Measurements from ENCODE around the gene RNPS1.
"Not testable (repeated sequence)": the region's sequence is repeated elsewhere in the genome, so short reads cannot be mapped to it uniquely, and the experiment has no call there.

The RNPS1 gene

DNA sequence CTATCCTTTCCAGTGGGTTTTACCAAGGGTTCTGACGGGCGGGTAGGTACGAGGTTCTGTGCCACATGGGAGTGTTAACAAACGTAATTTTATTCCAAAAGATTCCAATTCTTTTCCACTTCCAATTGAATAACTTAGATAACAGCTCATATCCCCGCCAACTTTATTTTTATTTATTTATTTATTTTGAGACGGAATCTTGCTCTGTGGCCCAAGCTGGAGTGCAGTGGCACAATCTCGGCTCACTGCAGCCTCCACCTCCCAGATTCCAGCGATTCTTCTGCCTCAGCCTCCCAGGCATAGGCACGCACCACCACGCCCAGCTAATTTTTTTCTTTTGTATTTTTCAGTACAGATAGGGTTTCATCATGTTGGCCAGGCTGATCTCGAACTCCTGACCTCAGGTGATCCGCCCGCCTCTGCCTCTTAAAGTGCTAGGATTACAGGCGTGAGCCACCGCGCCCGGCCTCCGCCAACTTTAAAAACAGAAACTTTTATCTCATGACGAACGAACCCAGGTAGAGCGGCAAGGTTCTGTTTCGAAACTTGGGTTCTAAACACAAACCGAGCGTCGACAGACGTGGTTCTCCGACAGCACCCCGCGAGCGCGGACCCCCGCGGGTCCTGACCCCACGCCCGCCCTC is 17.2 kb downstream of the RNPS1 start:
- Mint-ChIP-seq H3K4me1 (peaks cover 29% of the 10 kb centered on the region), H3K36me3 (peaks cover 21% of the 10 kb centered on the region)

DNA sequence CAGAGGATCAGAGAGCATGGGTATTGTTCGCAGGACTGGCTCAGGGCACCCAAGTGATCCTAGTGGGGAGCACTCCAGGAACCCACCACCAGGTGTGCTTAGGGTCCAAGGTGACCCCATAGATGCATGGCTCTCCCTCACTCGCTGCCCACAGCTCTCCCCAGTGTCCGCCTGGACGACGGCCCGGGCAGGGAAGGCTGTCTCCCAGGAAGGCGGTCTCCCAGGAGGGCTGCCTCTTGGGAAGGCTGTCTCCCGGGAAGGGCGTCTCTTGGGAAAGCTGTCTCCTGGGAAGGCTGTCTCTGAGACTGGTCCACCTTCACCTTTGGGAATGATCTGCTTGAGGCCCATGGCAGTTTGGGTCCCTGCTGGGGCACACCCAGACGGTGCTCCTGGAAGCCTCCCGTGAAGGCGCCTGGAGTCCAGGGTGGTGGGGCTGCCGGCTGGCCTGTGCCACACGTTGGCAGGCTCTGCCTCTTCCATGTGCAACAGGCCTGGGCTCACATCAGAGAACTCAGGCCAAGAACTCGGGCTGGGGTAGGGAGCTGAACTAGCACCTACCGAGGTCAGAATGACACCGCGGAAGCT is 21.5 kb downstream of the RNPS1 start:
- Mint-ChIP-seq H3K4me1 (peaks cover 7% of the 10 kb centered on the region), H3K27ac (no peak overlapping the region), H3K4me3 (no peak overlapping the region), H3K9me3 (no peaks in the 10 kb centered on the region), H3K27me3 (no peaks in the 10 kb centered on the region), H3K36me3 (peaks cover 15% of the 10 kb centered on the region)
- no peak for ATAC-seq

More for the DNA sequence above, 17.2 kb downstream of the RNPS1 start:
- Mint-ChIP-seq H3K27ac (peak overlapping the region; percentile 87), H3K27me3 (no peaks in the 10 kb centered on the region), H3K9me3 (no peaks in the 10 kb centered on the region), H3K4me3 (peak overlapping the region; percentile 92)
- no peak for ATAC-seq

DNA sequence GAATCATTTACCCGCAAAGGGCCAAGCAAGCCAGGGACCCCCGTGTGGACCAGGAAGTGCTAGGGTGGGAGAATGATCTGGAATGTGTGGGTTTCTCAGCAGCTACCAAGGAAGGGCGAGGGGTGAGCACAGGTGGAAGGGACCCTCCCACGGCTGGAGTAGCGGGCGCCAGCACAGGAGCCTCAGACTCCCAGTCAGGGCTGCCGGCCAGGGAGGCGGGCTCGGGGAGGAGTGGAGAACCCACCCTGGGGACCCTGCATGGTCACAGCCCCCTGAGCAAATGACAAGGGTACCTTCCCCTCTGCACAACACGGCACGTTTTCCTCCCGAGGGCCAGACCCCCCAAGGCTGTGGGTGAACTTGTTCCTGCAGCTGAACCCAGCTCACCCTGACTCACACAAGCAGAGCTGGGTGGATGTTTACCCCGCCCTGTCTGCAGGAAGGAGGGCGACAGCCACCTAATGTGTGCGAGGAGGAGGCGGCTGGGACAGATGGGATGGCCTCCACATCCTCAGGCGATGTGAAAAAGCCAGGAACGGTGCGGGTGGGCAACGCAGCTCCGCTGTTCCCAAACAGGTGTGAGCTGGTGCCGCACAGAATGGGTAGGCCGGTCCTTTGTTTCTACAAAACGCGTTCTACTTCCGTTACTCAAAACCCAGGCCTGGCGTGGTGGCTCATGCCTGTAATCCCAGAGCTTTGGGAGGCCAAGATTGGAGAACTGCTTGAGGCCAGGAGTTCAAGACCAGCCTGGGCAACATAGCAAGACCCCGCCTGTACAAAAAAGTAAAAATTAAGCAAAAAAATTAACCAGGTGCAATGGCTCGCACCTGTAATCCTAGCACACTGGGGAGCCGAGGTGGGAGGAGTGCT is 22.8 kb downstream of the RNPS1 start:
- H3K4me3 Mint-ChIP-seq = no peak overlapping the region
- no peak overlapping the region for H3K27ac Mint-ChIP-seq
- no peaks in the 10 kb centered on the region for H3K27me3 Mint-ChIP-seq
- peaks cover 15% of the 10 kb centered on the region for H3K36me3 Mint-ChIP-seq
- H3K4me1 Mint-ChIP-seq = no peaks in the 10 kb centered on the region
- H3K9me3 Mint-ChIP-seq = no peaks in the 10 kb centered on the region
- ATAC-seq = no peak

DNA sequence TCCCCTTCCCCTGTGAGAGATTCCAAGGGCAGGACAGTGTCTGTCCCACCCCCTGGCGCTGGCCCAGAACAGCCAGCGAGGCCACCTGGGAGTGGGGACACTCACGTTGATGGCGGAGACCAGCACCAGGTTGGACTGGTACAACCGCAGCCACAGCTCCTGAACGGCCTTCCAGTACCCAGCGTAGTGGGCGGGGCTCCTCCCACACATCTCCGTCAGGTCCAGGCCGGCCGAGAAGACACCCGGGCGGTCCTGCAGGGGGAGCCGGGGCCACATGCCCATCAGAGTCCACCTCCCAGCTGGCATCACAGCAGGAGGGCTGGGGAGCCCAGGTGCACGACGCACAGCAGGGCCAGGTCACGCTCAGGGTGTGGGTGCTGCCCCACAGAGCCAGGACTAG is 23.6 kb downstream of the RNPS1 start:
- Mint-ChIP-seq H3K9me3 (no peaks in the 10 kb centered on the region), H3K4me1 (no peaks in the 10 kb centered on the region), H3K36me3 (peaks cover 22% of the 10 kb centered on the region), H3K27ac (no peak overlapping the region), H3K27me3 (no peaks in the 10 kb centered on the region), H3K4me3 (no peak overlapping the region)
- no peak for ATAC-seq

DNA sequence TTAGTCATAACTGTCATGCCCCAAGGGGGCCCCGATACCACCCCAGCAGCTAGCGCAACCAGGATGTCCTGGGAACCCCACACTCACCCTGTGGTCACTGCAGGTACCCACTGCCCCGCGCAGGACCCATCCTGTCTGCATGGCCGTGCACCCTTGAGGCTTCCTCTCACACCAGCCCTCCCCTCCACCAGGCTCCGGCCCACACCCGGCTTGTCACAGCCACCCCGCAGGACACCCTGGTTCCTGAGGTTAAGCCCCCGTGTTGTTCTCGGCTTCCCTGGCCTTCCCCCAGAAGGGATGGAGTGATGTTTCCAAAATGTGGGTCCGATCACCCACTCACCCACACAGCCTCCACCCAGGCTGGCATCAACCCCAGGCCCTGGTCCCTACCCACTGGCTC is 24.1 kb downstream of the RNPS1 start:
- no peak for ATAC-seq
- no peaks in the 10 kb centered on the region for H3K9me3 Mint-ChIP-seq
- H3K4me3 Mint-ChIP-seq = no peak overlapping the region
- H3K27me3 Mint-ChIP-seq = no peaks in the 10 kb centered on the region
- H3K4me1 Mint-ChIP-seq = no peaks in the 10 kb centered on the region
- H3K36me3 Mint-ChIP-seq = peaks cover 23% of the 10 kb centered on the region
- H3K27ac Mint-ChIP-seq = no peak overlapping the region

DNA sequence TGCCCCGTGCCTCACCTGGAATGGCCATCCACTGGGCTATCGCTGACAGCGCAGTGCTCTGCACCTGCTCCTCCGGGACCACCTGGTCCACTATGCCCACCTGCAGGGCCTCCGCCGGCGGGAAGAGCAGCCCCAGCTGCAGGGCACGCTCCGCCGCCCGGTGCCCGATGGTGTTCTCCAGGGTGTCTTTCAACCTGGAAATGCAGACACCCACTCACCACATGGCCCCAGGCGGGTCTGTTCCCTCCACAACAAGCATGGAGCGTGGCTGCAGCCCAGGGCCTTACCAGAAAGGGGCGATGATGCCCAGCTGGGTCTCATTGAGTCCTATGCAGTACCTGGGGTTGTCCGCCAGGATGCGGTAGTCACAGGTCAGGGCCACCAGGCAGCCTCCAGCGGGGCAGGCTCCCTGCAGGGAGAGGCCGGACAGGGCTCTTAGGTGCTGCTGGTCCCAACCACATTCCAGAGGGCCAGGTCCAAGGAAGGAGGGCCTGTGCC is 24.8 kb downstream of the RNPS1 start:
- H3K27ac Mint-ChIP-seq = no peak overlapping the region
- no peaks in the 10 kb centered on the region for H3K27me3 Mint-ChIP-seq
- peaks cover 23% of the 10 kb centered on the region for H3K36me3 Mint-ChIP-seq

DNA sequence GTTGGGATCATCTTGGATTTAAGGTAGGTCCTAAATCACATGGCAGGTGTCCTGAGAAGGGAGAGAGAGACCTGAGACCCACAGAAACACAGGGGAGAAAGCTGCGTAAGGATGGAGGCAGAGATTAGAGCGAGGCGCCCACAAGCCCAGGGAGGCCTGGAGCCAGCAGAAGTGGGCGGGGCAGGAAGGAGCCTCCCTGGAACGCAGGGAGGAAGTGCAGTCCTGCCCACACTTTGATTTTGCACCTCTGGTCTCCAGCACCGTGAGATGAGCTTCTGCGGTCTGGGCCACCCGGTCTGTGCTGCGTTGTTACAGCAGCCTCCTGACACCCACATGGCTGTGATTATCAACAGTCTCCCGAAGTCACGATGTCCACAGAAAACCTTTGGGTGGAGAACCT is 25.3 kb downstream of the RNPS1 start:
- Mint-ChIP-seq H3K27ac (no peak overlapping the region), H3K27me3 (no peaks in the 10 kb centered on the region), H3K36me3 (peaks cover 23% of the 10 kb centered on the region), H3K9me3 (no peaks in the 10 kb centered on the region), H3K4me1 (no peaks in the 10 kb centered on the region), H3K4me3 (no peak overlapping the region)
- ATAC-seq = no peak

More for the DNA sequence above, 24.8 kb downstream of the RNPS1 start:
- no peak for ATAC-seq
- Mint-ChIP-seq H3K4me3 (no peak overlapping the region), H3K4me1 (no peaks in the 10 kb centered on the region), H3K9me3 (no peaks in the 10 kb centered on the region)

DNA sequence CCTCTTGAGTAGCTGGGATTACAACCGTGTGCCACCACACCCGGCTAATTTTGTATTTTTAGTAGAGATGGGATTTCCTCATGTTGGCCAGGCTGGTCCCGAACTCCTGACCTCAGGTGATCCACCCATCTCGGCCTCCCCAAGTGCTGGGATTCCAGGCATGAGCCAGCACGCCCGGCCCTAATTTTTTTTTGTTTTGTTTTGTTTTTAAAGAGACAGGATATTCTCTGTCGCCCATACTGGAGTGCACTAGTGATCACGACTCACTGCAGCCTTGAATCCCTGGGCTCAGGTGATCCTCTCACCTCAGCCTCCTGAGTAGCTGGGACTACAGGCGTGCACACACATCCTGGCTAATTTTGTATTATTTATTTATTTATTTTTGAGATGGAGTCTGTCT is 27.6 kb downstream of the RNPS1 start:
- H3K36me3 Mint-ChIP-seq = peaks cover 30% of the 10 kb centered on the region
- not testable (repeated sequence) for H3K27ac Mint-ChIP-seq, ATAC-seq, H3K4me1 Mint-ChIP-seq, H3K9me3 Mint-ChIP-seq, H3K4me3 Mint-ChIP-seq, H3K27me3 Mint-ChIP-seq

DNA sequence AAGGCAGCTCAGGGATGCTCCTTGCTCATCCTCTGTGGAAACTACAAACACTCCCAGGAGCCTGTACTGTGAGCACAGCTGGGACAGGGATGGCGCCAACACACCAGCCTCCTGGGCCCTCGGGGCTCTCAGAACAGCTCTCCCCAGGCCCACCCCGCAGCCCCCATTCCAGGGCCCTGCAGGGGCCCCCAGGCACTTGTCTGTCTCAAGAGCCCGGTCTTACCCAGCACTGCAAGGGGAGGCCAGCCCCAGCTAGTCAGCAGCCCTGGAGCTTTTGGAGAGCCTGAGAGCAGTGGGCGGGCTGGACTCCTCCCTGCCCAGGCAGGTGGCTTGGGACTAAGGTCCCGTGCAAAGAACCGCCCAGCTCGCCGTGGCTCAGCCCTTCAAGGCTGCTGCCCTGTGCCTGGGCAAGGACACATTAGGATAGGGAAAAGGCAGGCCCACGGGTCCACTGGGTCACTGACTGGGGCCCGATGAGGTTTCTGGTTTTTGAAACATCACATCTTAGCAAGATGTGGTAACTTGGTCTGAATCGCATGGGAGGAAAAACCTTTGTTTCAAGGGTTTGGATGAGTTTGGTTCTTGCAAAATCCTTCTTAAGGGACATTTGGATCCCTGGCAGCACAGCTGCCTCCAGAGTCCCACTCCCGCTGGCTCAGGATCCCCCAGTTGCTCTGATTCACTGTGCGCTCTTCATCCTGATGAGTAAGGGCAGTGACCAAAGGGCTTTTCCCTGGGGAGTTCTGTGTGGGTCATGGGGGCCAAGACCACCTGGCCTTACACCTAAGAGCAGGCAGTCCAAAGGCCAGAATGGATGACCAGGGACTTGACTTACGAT is 28.9 kb downstream of the RNPS1 start:
- ATAC-seq = no peak
- Mint-ChIP-seq H3K27me3 (no peaks in the 10 kb centered on the region), H3K4me1 (no peaks in the 10 kb centered on the region), H3K36me3 (peaks cover 36% of the 10 kb centered on the region), H3K4me3 (no peak overlapping the region), H3K27ac (no peak overlapping the region), H3K9me3 (no peaks in the 10 kb centered on the region)

DNA sequence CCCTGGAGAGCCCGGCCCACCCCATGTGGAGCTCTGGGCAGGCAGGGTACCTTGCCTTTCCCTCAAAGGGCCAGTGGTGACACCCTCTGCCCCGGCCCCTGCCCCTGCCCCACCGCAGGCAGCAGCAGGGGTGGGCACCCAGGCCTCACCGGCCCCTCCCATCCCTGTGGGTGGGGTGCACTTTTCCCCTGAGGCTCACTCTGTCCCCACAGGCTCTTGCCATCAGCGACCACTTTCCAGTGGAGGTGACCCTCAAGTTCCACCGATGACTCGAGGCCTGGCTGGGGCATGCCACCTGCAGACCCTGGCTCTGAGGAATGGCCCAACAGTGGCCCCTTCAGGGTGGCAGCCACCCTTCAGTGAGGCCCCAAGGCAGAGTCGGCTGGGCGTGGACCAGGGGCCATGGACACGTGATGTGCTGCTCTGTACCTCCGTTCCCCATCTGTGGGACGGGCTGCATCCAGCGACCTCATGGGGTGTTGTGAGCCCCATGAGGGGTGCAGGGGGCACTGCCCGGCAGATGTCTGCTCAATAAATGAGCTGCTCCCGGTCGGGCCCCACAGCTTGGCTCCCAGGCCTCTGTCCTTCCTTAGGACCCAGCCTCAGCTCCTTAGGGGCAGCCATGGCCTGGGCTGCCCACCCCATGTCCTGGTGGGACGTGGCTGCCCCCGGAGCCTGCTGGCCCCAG is 29.6 kb downstream of the RNPS1 start:
- peak; percentile 35 for ATAC-seq
- no peak overlapping the region for H3K27ac Mint-ChIP-seq
- H3K4me1 Mint-ChIP-seq = no peaks in the 10 kb centered on the region
- H3K36me3 Mint-ChIP-seq = peaks cover 40% of the 10 kb centered on the region
- H3K4me3 Mint-ChIP-seq = no peak overlapping the region
- no peaks in the 10 kb centered on the region for H3K9me3 Mint-ChIP-seq
- no peaks in the 10 kb centered on the region for H3K27me3 Mint-ChIP-seq

DNA sequence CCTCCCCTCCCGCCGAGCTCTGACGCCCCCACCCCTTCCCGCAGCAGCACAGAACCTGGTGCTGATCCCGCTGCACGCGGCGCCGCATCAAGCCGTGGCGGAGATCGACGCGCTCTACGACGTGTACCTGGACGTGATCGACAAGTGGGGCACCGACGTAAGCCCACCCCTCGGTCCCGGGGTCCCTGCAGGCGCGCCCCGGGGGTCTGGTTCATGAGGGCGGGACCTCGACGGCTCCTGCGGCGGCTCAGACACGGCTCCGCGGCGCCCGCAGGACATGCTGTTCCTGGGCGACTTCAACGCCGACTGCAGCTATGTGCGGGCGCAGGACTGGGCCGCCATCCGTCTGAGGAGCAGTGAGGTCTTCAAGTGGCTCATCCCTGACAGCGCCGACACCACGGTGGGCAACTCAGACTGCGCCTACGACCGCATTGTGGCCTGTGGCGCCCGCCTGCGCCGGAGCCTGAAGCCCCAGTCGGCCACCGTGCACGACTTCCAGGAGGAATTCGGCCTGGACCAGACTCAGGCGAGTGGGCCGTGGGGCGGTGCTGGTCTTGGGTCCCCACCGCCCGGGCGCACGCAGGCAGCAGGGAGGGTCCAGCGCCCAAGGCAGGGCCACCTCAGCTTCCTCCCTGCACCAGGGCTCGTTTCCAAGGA is 30.3 kb downstream of the RNPS1 start:
- Mint-ChIP-seq H3K27me3 (no peaks in the 10 kb centered on the region), H3K4me3 (no peak overlapping the region), H3K27ac (no peak overlapping the region), H3K36me3 (peaks cover 40% of the 10 kb centered on the region), H3K9me3 (no peaks in the 10 kb centered on the region), H3K4me1 (no peaks in the 10 kb centered on the region)
- ATAC-seq = no peak

DNA sequence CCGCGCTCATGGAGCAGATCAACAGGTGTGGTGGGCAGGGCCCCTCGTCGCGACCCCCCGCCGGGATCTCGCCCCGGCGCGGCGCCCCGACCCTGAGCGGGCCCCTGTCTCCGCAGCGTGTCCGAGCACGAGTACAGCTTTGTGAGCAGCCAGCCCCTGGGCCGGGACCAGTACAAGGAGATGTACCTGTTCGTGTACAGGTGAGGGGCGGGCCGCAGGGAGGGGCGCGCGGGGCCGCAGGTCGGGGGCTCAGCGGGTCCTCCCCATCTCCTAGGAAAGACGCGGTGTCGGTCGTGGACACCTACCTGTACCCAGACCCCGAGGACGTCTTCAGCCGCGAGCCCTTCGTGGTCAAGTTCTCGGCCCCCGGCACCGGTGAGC is 30.8 kb downstream of the RNPS1 start:
- H3K27ac Mint-ChIP-seq = no peak overlapping the region
- H3K4me1 Mint-ChIP-seq = no peaks in the 10 kb centered on the region
- no peaks in the 10 kb centered on the region for H3K9me3 Mint-ChIP-seq
- peaks cover 35% of the 10 kb centered on the region for H3K36me3 Mint-ChIP-seq
- no peak overlapping the region for H3K4me3 Mint-ChIP-seq
- no peaks in the 10 kb centered on the region for H3K27me3 Mint-ChIP-seq
- ATAC-seq = no peak

DNA sequence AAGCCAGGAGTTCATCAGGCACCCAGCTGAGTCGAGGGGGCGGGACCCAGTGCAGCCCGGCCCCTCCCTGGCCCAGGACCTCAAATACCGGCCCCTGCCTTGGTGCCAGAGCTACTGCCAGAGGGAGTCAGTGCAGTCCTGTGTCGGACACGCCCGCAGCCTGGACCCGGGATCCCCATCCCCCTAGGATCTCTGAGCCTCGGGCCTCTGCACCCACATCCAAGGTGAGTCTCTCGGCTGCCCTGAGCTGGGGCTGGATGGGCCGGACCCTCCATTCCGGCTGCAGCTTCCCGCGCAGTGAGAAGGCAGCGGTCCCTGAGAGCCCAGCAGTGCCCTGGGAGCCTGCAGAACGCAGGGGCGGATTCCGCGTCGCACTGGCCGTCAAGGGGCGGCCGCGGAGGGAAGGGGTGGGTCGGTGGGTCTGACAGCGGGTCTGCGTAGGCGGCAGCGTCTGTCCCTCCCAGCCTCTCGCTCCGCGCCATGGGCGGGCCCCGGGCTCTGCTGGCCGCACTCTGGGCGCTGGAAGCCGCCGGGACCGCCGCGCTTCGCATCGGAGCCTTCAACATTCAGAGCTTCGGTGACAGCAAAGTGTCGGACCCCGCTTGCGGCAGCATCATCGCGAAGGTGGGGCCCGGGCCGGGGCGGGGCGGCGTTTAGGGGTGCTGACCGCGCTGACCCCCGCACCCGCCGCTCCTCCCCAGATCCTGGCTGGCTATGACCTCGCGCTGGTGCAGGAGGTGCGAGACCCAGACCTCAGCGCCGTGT is 31.4 kb downstream of the RNPS1 start, which contains the start of gene DNASE1L2:
Gene DNASE1L2, plus strand, starts transcription at position 108 of the 765 bp plus-strand sequence. Its CDS starts 373 bp downstream, at position 481.
- no peak within 1 kb of the TSS for H3K27ac Mint-ChIP-seq
- peaks cover 39% of the 10 kb centered on the region for H3K36me3 Mint-ChIP-seq
- no peaks in the 10 kb centered on the region for H3K9me3 Mint-ChIP-seq
- ATAC-seq = no peak
- no peaks in the 10 kb centered on the region for H3K4me1 Mint-ChIP-seq
- no peak within 1 kb of the TSS for H3K4me3 Mint-ChIP-seq
- no peaks in the 10 kb centered on the region for H3K27me3 Mint-ChIP-seq
